DMS53 treated with DMSO at 0.1 percent for 48 hours (cell line): ENCODE results near the gene KSR2.
"Not testable (repeated sequence)": the region's sequence is repeated elsewhere in the genome, so short reads cannot be mapped to it uniquely, and the experiment has no call there.

Experiments used
- DNase-seq: peaks from one replicate; lab custom pipeline; 2025; ENCODE audit not compliant: unreplicated experiment; lab: John Stamatoyannopoulos, UW

KSR2 gene

GRCh38 chr12:117649796-117650195, 319.0 kb downstream of the KSR2 start:
- DNase-seq = no peak

- DNase-seq = no peak
Observed at GRCh38 chr12:117646520-117646919, 322.3 kb downstream of the KSR2 start.

DNA sequence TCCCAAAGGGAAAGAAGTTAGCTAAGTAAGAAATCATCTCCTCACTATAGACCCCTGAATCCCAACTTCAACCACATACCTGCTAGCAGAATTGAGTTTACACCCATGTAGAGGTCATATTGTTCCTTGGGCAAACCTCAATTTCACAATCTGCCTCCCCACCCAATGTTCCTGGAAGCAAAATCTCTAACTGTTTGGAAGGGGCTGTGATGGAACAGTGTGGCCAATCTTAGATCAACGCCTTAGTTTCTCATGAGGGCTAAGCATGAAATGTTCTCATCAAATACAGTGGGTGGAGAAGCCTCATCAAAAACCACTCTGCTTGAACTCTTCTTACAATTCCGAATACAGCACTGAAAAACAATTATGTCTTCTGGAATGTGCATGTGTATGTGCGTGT, 323.3 kb downstream of the KSR2 start:
- no peak for DNase-seq

GRCh38 chr12:117643971-117644370, 324.8 kb downstream of the KSR2 start:
- DNase-seq = no peak

DNA sequence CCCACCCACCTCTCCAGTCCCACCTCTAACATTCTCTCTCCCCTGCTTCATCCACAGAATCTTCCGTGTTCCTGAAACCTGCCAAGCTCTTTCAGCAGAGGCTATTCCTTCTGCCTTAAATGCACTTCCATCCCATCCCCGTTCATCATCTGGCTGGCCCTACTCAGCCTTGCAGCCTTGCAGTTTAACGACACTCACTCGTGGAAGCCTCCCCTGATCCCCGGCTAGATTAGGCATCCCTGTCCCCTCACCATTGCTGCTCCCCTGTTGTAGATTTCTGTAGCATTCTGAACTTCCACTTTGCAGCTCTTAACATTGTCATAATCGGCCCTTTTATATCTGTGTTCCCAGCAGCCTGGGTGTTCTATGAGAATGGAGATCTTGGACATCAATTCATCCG, 326.9 kb downstream of the KSR2 start:
- no peak for DNase-seq

DNA sequence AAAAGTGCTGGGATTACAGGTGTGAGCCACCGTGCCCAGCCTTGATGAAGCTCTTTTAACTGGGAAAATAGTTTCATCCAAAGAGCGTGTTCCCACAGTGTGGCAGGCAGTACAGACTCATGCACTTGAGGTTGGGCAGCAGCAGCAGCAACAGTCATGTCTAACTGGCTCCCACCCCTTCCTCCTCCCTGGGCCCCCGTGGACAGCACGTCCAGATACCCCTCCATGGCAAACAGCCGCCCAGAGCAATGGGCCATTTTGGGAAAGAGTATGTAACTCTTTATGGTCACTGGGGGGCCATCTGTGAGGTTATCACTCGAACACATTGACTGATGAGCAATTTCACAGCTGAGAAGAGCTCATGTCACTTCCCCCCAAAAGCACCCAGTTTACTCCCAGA, 328.3 kb downstream of the KSR2 start:
- DNase-seq = no peak

- DNase-seq = no peak
Observed at GRCh38 chr12:117629454-117629853, 339.3 kb downstream of the KSR2 start.

- not testable (repeated sequence) for DNase-seq
Observed at GRCh38 chr12:117628711-117629110, 340.1 kb downstream of the KSR2 start.

- DNase-seq = no peak
Observed at GRCh38 chr12:117622741-117623140, 346.0 kb downstream of the KSR2 start.

GRCh38 chr12:117622087-117622486, 346.7 kb downstream of the KSR2 start:
- DNase-seq = no peak

DNA sequence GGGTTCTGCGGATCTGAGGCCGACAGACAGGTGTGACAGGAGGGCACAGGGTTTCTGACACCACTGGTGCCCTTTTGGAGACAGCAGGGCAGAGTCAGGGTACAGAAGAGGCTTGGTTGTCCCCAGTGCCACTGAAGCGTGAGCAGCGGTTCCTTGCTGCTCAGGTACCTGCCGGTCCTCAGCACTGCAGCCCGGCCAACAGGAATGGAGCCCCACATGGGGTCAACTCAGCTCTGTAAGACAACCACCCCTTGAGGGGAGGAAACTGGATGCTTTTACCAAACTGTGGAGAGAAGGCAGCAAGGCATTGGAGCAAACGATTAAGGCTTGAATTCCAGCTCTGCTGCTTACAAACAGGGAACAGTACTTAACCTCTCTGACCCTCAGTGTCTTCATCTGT, 361.0 kb downstream of the KSR2 start:
- no peak for DNase-seq

DNA sequence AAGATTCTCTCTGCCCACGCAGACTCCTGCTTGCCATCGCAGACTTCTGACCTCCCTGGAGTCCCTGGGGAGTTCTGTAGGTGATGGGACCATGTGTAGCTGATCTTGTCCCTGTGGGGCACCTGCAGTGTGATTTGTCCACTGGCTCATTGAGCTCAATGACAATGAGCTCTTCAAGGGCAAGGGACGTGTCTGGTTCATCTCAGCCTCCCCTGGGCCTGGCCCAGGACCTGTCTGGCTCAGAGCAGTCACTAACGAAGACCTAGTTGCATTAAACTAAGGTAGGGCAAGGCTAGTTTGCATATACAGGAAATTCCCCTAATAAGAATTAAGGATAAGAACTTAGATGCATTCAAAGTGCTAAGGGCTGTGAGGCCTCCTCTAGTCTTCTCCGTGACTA, 361.8 kb downstream of the KSR2 start:
- DNase-seq = no peak

- DNase-seq = no peak
Observed at GRCh38 chr12:117606024-117606423, 362.8 kb downstream of the KSR2 start.

DNA sequence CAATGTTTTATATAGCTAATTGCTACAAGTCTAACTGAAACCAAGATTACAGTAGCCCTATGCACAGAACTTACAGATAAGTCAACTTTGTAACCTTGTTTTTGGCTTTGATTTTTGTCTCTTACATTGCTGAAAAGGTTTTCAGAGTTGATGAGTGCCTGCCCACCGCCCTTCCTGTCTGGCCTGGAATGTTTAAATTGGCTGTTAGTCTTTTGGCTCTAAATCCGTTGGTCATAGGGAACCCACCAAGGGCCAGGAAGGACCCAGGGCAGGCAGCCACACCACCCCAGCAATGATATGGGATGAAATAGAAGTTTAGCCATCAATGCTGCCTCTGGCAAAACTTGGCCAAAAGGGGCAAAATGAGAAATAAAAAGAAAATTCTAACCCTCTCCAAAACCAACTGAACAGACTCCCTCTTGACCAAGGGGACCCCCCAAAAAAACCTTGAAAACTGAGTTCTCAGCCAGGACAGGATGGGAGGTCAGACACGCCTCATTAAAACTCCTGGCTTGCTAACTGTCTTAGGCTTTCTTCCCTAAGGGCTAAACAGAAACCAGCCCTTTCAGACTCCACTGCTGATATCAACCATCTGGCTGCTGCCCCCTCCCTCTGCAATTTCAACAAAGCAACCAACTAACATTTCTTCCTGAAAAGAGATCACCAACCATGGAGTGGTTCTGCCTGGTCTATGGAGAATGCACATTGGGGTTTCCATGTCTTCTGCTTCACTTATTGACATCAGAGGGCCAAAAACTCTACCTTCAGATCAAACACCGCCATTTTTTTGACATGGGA, 365.3 kb downstream of the KSR2 start:
- DNase-seq = no peak

- DNase-seq = no peak
Observed at GRCh38 chr12:117599849-117600248, 368.9 kb downstream of the KSR2 start.

GRCh38 chr12:117596968-117597367, 371.8 kb downstream of the KSR2 start:
- peak; percentile 90 for DNase-seq

GRCh38 chr12:117595751-117596150, 373.0 kb downstream of the KSR2 start:
- DNase-seq = no peak

- no peak for DNase-seq
Observed at GRCh38 chr12:117594481-117594880, 374.3 kb downstream of the KSR2 start.

GRCh38 chr12:117593815-117594400, 374.9 kb downstream of the KSR2 start:
- no peak for DNase-seq

DNA sequence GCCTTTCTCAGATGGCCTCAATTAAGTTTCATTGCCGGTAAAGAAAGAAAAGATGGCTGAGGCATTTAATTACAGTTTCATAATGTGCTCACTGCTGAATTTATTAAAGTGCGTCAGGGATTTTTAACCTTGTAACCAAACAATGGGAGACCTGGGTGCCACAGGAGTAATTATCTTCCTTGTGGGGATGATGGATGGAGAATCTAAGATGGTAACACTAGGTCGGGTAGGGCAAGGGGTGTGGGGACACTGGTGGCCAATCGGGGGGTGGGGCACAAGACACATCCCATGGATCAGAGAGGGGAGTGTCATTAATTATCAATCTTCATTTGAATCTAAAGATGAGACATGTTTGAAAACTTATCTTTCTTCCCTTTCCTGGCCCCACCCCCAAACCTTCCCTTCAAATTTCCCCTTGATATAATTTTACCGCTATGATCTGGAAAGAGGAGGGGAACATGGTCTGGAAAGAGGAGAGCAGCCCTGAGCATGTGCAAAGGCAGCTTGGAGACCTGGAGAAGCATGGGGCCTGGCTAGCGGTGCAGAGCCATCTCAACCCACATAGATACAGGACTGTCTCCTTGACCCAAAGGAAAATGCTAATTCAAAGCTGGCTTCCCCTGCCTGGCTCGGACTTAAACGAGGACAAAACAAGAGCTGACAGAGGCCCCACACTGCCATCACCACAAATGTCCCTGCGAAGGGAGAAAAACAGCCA, 376.0 kb downstream of the KSR2 start:
- no peak for DNase-seq

- DNase-seq = no peak
Observed at GRCh38 chr12:117590999-117591398, 377.8 kb downstream of the KSR2 start.

DNA sequence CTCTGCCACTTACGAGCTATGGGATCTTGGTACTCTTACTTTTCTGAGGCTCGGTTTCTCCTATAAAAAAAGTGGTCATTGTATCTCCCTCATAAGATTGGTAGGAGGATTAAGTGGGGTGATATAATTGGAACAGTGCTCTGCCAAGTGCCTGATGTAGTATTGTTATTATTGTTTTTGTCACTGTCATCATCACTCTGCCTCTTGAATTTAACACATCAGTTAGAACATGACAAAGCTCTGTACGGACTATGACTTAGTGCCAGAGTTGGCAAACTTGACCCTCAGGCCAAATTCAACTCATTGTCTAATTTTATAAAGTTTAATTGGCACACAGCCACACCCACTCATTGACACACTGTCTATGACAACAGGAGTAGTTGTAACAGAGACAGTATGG, 378.4 kb downstream of the KSR2 start:
- no peak for DNase-seq
